SU-DHL-6 (cell line): ENCODE measurements around the gene FNIP2.

Experiments used
- H2AFZ ChIP-seq: fragments of 200-600 bp; sonication (generic); 2 replicates; pipeline ENCODE4 v1.6.1; 2014; ENCODE audit warnings: low read depth, mild to moderate bottlenecking, moderate library complexity, mixed read lengths, antibody characterized with exemption, low read length; ENCODE audit not compliant: severe bottlenecking
- H3F3A ChIP-seq: fragments of 200-600 bp; shearing (Covaris generic); 2 replicates; pipeline ENCODE4 v1.6.0; 2016; ENCODE audit warnings: antibody characterized with exemption, mild to moderate bottlenecking; ENCODE audit not compliant: insufficient read depth
- H3K27ac ChIP-seq: fragments of 200-600 bp; sonication (generic); 2 replicates; pipeline ENCODE4 v1.5.1; 2016; ENCODE audit warnings: low read depth, mild to moderate bottlenecking, low read length, moderate library complexity, mixed read lengths
- H3K27me3 ChIP-seq: fragments of 200-600 bp; sonication (generic), shearing (Covaris generic); 2 replicates; pipeline ENCODE4 v1.6.0; 2014; ENCODE audit warnings: mild to moderate bottlenecking, low read length
- H3K36me3 ChIP-seq: fragments of 200-600 bp; sonication (generic); 2 replicates; pipeline ENCODE4 v1.6.1; 2014; ENCODE audit warnings: mild to moderate bottlenecking, low read length, mixed read lengths
- H3K4me2 ChIP-seq: fragments of 300-600, 200-600 bp; shearing (Covaris generic), sonication (generic); 2 replicates; pipeline ENCODE4 v1.6.0; 2014; ENCODE audit warnings: low read length, low read depth, mild to moderate bottlenecking; ENCODE audit not compliant: poor library complexity, severe bottlenecking
- H3K4me3 ChIP-seq: fragments of 200-600 bp; sonication (generic); 2 replicates; pipeline ENCODE4 v1.5.1; 2014; ENCODE audit warnings: antibody characterized with exemption, low read length, mild to moderate bottlenecking, mixed read lengths; ENCODE audit not compliant: insufficient read depth, poor library complexity, severe bottlenecking
- H3K79me2 ChIP-seq: fragments of 200-600 bp; sonication (generic); 2 replicates; pipeline ENCODE4 v1.6.1; 2014; ENCODE audit warnings: mild to moderate bottlenecking, low read length, moderate library complexity; ENCODE audit not compliant: insufficient read depth
- H3K9ac ChIP-seq: fragments of 200-600 bp; sonication (generic); 2 replicates; pipeline ENCODE4 v1.7.0; 2014; ENCODE audit warnings: mild to moderate bottlenecking, low read length
- H3K9me2 ChIP-seq: fragments of 200-600 bp; sonication (generic); replicated peaks from 2 replicates; pipeline ENCODE4 v1.6.1; 2014; ENCODE audit warnings: low read length; ENCODE audit not compliant: insufficient read depth
- H3K9me3 ChIP-seq: fragments of 200-600 bp; sonication (generic); 2 replicates; pipeline ENCODE4 v1.6.1; 2014; ENCODE audit warnings: low read length, mixed read lengths; ENCODE audit not compliant: insufficient read depth
- H4K20me1 ChIP-seq: fragments of 200-600 bp; sonication (generic); 2 replicates; pipeline ENCODE4 v1.6.1; 2014; ENCODE audit warnings: low read depth, mild to moderate bottlenecking, antibody characterized with exemption, low read length, moderate library complexity, mixed read lengths
- EZH2phosphoT487 ChIP-seq: fragments of 200-600 bp; sonication (generic), shearing (Covaris generic); conservative IDR thresholded peaks from 2 replicates; pipeline ENCODE4 v1.6.1; 2018; ENCODE audit warnings: mild to moderate bottlenecking, antibody characterized with exemption, low read length, moderate library complexity, mixed read lengths
- TF ChIP-seq, protein P1 (sequence below): fragments of 200-600 bp; sonication (generic); IDR thresholded peaks from one replicate; pipeline ENCODE4 v1.5.1; 2017; ENCODE audit warnings: antibody characterized with exemption, mild to moderate bottlenecking, low read length, moderate library complexity; ENCODE audit not compliant: insufficient read depth, poor library complexity, severe bottlenecking

The FNIP2 gene

DNA sequence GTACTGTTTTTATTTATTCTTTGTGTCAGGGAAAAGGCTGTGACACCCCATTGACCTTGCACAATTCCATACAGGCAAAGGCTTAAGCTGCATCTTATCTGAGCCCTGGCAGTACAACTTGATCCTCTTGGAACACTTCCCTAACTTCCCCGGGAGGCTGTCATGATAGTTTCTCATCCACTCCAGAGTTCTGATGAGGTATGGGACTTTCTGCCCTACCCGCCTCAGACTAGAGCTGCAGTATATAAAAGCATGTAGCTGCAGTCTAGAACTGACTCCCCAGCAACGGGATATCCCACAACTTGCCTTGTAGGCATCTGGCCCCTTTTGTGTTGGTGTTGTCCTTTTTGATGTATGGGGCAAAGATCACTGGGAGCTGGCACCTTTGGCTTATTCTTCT lies 72.7 kb downstream of the FNIP2 start:
- H3K79me2 ChIP-seq = no peaks in the 10 kb centered on the region
- TF ChIP-seq, protein P1, sequence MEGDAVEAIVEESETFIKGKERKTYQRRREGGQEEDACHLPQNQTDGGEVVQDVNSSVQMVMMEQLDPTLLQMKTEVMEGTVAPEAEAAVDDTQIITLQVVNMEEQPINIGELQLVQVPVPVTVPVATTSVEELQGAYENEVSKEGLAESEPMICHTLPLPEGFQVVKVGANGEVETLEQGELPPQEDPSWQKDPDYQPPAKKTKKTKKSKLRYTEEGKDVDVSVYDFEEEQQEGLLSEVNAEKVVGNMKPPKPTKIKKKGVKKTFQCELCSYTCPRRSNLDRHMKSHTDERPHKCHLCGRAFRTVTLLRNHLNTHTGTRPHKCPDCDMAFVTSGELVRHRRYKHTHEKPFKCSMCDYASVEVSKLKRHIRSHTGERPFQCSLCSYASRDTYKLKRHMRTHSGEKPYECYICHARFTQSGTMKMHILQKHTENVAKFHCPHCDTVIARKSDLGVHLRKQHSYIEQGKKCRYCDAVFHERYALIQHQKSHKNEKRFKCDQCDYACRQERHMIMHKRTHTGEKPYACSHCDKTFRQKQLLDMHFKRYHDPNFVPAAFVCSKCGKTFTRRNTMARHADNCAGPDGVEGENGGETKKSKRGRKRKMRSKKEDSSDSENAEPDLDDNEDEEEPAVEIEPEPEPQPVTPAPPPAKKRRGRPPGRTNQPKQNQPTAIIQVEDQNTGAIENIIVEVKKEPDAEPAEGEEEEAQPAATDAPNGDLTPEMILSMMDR = no peak
- TF ChIP-seq EZH2phosphoT487 = no peak
- no peaks in the 10 kb centered on the region for H3F3A ChIP-seq
- no peak overlapping the region for H3K27ac ChIP-seq
- no peak overlapping the region for H3K9ac ChIP-seq
- H2AFZ ChIP-seq = no peak overlapping the region
- no peaks in the 10 kb centered on the region for H4K20me1 ChIP-seq
- no peak overlapping the region for H3K4me3 ChIP-seq
- no peak overlapping the region for H3K4me2 ChIP-seq
- H3K9me2 ChIP-seq = no peaks in the 10 kb centered on the region
- no peaks in the 10 kb centered on the region for H3K36me3 ChIP-seq
- H3K27me3 ChIP-seq = no peaks in the 10 kb centered on the region
- H3K9me3 ChIP-seq = no peaks in the 10 kb centered on the region

DNA sequence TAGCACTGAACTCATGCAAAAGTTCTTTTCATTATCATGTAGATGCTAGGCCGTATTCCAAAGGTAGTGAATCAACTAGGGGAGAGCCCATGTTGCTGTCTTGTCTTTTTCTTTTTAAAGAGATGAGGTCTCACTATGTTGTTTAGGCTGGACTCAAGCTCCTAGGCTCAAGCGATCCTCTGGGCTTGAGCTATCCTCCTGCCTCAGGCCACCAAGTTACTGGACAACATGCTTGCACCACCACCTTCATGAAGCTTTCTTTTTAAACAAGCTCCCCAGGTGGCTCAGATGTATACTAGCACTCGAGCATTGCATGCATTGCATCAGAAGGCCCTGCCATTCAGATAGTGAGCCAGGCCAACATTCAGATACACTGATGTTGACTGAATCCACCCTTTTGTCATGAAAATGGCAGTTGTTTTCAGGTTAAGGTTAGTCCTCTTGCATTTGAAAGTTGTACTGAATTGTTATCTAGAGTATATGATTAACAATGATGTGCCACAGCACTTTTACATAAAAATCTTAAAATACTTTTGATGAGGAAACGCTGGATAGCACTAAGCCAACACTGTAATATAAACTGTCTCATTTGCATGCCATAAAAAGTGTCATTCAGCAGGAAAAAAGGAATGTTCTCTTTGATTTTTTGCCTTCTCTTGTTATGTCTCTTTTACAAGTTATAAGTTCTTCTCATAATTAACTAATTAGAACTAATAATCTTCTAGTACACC lies 76.7 kb downstream of the FNIP2 start:
- H3K27ac ChIP-seq = no peak overlapping the region
- H3K9me2 ChIP-seq = no peaks in the 10 kb centered on the region
- H3K79me2 ChIP-seq = no peaks in the 10 kb centered on the region
- no peak overlapping the region for H3K9ac ChIP-seq
- H3K4me3 ChIP-seq = no peak overlapping the region
- no peak overlapping the region for H3K4me2 ChIP-seq
- TF ChIP-seq EZH2phosphoT487 = no peak
- TF ChIP-seq, protein P1 = no peak
- no peaks in the 10 kb centered on the region for H3K9me3 ChIP-seq
- no peaks in the 10 kb centered on the region for H3K27me3 ChIP-seq
- no peaks in the 10 kb centered on the region for H3K36me3 ChIP-seq
- no peaks in the 10 kb centered on the region; the same call in 1 of the 2 replicates for H4K20me1 ChIP-seq
- no peaks in the 10 kb centered on the region for H3F3A ChIP-seq
- no peak overlapping the region for H2AFZ ChIP-seq

DNA sequence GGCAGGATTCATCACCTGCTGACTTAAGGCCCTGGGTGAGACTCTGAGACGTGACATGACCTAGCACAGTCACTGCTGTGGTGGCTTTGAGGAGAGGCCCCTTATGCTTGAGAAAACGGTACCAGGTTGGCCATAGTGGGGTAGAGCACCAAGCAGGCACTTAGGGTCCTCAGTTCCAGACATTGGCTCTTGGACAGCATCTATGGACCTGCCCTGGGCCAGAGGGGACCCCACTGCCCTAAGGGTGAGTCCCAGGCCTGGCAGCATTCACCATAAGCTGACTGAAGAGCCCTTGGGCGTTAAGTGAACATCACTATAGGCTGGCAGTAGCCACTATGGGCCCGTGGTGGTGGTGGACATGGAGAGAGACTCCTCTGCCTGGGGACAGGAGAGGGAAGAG lies 78.7 kb downstream of the FNIP2 start:
- no peak overlapping the region for H3K4me2 ChIP-seq
- H3K9me2 ChIP-seq = no peaks in the 10 kb centered on the region
- H2AFZ ChIP-seq = no peak overlapping the region
- H3K79me2 ChIP-seq = no peaks in the 10 kb centered on the region
- H3K4me3 ChIP-seq = no peak overlapping the region
- TF ChIP-seq, protein P1 = no peak
- no peak for TF ChIP-seq EZH2phosphoT487
- H4K20me1 ChIP-seq = no peaks in the 10 kb centered on the region; the same call in 1 of the 2 replicates
- no peaks in the 10 kb centered on the region for H3K36me3 ChIP-seq
- H3F3A ChIP-seq = no peaks in the 10 kb centered on the region
- no peak overlapping the region for H3K9ac ChIP-seq
- no peaks in the 10 kb centered on the region for H3K27me3 ChIP-seq
- H3K9me3 ChIP-seq = no peaks in the 10 kb centered on the region
- no peak overlapping the region for H3K27ac ChIP-seq
